ENCODE results near the gene SLC34A1. TPM values are rescaled to one million over a fixed set of nuclear protein-coding genes. Genes with fewer than 3 reads are reported as not detected.

SLC34A1 gene, protein sequence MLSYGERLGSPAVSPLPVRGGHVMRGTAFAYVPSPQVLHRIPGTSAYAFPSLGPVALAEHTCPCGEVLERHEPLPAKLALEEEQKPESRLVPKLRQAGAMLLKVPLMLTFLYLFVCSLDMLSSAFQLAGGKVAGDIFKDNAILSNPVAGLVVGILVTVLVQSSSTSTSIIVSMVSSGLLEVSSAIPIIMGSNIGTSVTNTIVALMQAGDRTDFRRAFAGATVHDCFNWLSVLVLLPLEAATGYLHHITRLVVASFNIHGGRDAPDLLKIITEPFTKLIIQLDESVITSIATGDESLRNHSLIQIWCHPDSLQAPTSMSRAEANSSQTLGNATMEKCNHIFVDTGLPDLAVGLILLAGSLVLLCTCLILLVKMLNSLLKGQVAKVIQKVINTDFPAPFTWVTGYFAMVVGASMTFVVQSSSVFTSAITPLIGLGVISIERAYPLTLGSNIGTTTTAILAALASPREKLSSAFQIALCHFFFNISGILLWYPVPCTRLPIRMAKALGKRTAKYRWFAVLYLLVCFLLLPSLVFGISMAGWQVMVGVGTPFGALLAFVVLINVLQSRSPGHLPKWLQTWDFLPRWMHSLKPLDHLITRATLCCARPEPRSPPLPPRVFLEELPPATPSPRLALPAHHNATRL
- total RNA-seq (ENCODE audit: low replicate concordance), result not detected in 2 replicates

GRCh38 chr5:177384134-177384533 lies at the start of gene SLC34A1:
Gene SLC34A1 (plus strand): TSS chr5:177384434. CDS start chr5:177385742, 1,308 bp downstream.

GRCh38 chr5:177351392-177352329 lies 32.6 kb upstream of the SLC34A1 start, which contains the start of gene LMAN2:
Gene LMAN2 (minus strand): TSS chr5:177351668. CDS start chr5:177351647, 21 bp downstream.

GRCh38 chr5:177357459-177358351 lies 26.5 kb upstream of the SLC34A1 start, which contains the start of gene RGS14:
Gene RGS14 (plus strand): TSS chr5:177357924. CDS start chr5:177358025, 101 bp downstream.

GRCh38 chr5:177399997-177400868 lies 16.0 kb downstream of the SLC34A1 start, which contains the start of gene PFN3:
Gene PFN3 (minus strand): TSS chr5:177400661. CDS start chr5:177400576, 85 bp downstream.

GRCh38 chr5:177409043-177409801 lies 25.0 kb downstream of the SLC34A1 start, which contains the start of gene F12:
Gene F12 (minus strand): TSS chr5:177409564. CDS start chr5:177409527, 37 bp downstream.

GRCh38 chr5:177426566-177427210 lies 42.5 kb downstream of the SLC34A1 start, which contains the start of gene GRK6:
Gene GRK6 (plus strand): TSS chr5:177426676. CDS start chr5:177426846, 170 bp downstream.

GRCh38 chr5:177446200-177447065 lies 62.2 kb downstream of the SLC34A1 start, which contains the start of gene PRR7:
Gene PRR7 (plus strand): TSS chr5:177446814. CDS start chr5:177455068, 8,254 bp downstream.

Other genes starting within 250 kb of the SLC34A1 start
- gene RAB24, start 80.7 kb upstream of the SLC34A1 start, total RNA-seq (ENCODE audit: low replicate concordance), result 25.0 and 33.0 TPM in 2 replicates
- 50.7 and 125 TPM in 2 replicates for gene PRELID1, start 80.6 kb upstream of the SLC34A1 start, total RNA-seq (ENCODE audit: low replicate concordance)
- 0.23 and 5.3 TPM in 2 replicates for gene MXD3, start 72.5 kb upstream of the SLC34A1 start, total RNA-seq (ENCODE audit: low replicate concordance)
- gene LMAN2, start 32.8 kb upstream of the SLC34A1 start, total RNA-seq (ENCODE audit: low replicate concordance), result 415 and 1,275 TPM in 2 replicates
- gene RGS14, start 26.5 kb upstream of the SLC34A1 start, total RNA-seq (ENCODE audit: low replicate concordance), result 1.8 and 2.3 TPM in 2 replicates
- not detected in 2 replicates for gene PFN3, start 16.2 kb downstream of the SLC34A1 start, total RNA-seq (ENCODE audit: low replicate concordance)
- 0.12 and 0.90 TPM in 2 replicates for gene F12, start 25.1 kb downstream of the SLC34A1 start, total RNA-seq (ENCODE audit: low replicate concordance)
- 18.3 and 18.8 TPM in 2 replicates for gene GRK6, start 42.2 kb downstream of the SLC34A1 start, total RNA-seq (ENCODE audit: low replicate concordance)
- gene PRR7, start 62.4 kb downstream of the SLC34A1 start, total RNA-seq (ENCODE audit: low replicate concordance), result 2.0 and 6.4 TPM in 2 replicates
- gene DBN1, start 89.2 kb downstream of the SLC34A1 start, total RNA-seq (ENCODE audit: low replicate concordance), result 150 and 201 TPM in 2 replicates
- gene PDLIM7, start 113.2 kb downstream of the SLC34A1 start, total RNA-seq (ENCODE audit: low replicate concordance), result 25.5 and 147 TPM in 2 replicates
- 0.90 and 0.94 TPM in 2 replicates for gene DOK3, start 125.4 kb downstream of the SLC34A1 start, total RNA-seq (ENCODE audit: low replicate concordance)
- 138 and 249 TPM in 2 replicates for gene DDX41, start 132.5 kb downstream of the SLC34A1 start, total RNA-seq (ENCODE audit: low replicate concordance)
- 18.0 and 21.5 TPM in 2 replicates for gene FAM193B, start 170.1 kb downstream of the SLC34A1 start, total RNA-seq (ENCODE audit: low replicate concordance)
- 146 and 251 TPM in 2 replicates for gene TMED9, start 207.8 kb downstream of the SLC34A1 start, total RNA-seq (ENCODE audit: low replicate concordance)
- gene B4GALT7, start 215.7 kb downstream of the SLC34A1 start, total RNA-seq (ENCODE audit: low replicate concordance), result 29.0 and 45.6 TPM in 2 replicates

Measured in smooth muscle cell of the coronary artery (primary cell).